SK-N-SH (cell line): ENCODE data around the gene RNF212B. TPM values are rescaled to one million over a fixed set of nuclear protein-coding genes. Genes with fewer than 3 reads are reported as not detected.
"Not testable (repeated sequence)": the region's sequence is repeated elsewhere in the genome, so short reads cannot be mapped to it uniquely, and the experiment has no call there.

ENCODE experiments used
- CTCF ChIA-PET: fragments of 300-600, 350-600 bp; formaldehyde crosslinking; extraction: SDS; loops from one replicate; lab custom pipeline; 2021; lab: Yijun Ruan, JAX
- POLR2A ChIA-PET: fragments of 350-600 bp; sonication (Branson Sonifier 250); formaldehyde crosslinking; extraction: SDS; loops from one replicate; lab custom pipeline; 2020; ENCODE audit warnings: antibody characterized with exemption, inconsistent platforms; lab: Yijun Ruan, JAX
- DNase-seq: peaks from one replicate; pipeline ENCODE4 v3.0.0; 2012
- H2AFZ ChIP-seq: fragments of 200-600 bp; sonication (generic); 2 replicates; pipeline ENCODE4 v1.8.1; 2016; ENCODE audit warnings: antibody characterized with exemption, mild to moderate bottlenecking, low read depth
- H3F3A ChIP-seq: fragments of 200-600 bp; sonication (generic); replicated peaks from 2 replicates; pipeline ENCODE3; 2016; ENCODE audit warnings: antibody characterized with exemption, mild to moderate bottlenecking; ENCODE audit not compliant: insufficient read depth
- H3K27ac ChIP-seq, 2 experiments: fragments of 200-500 bp in 1 of 2; fragments of 200-600 bp in 1 of 2; sonication (Bioruptor generic) in 1 of 2; sonication (generic), shearing (Covaris generic) in 1 of 2; 2 replicates each; pipeline versions ENCODE4 v1.5.1 to v1.6.1; 2014 to 2016; ENCODE audit warnings: low read depth in 2 of 2, inconsistent platforms in 1 of 2, low read length in 1 of 2, mild to moderate bottlenecking in 1 of 2, mixed read lengths in 1 of 2
- H3K27me3 ChIP-seq: fragments of 200-600 bp; sonication (generic), shearing (Covaris generic); 2 replicates; pipeline ENCODE4 v1.6.1; 2016; ENCODE audit warnings: mixed run types; ENCODE audit not compliant: insufficient read depth
- H3K36me3 ChIP-seq, 2 experiments: fragments of 200-500 bp in 1 of 2; fragments of 200-600 bp in 1 of 2; sonication (Bioruptor generic) in 1 of 2; sonication (generic) in 1 of 2; replicated peaks in 1 of 2; 2 replicates each; pipeline versions ENCODE3 to v1.5.1; 2014 to 2016; ENCODE audit warnings: low read length in 1 of 2, mild to moderate bottlenecking in 1 of 2; ENCODE audit not compliant: insufficient read depth in 2 of 2, control insufficient read depth in 1 of 2
- H3K4me1 ChIP-seq, 2 experiments: fragments of 200-500 bp in 1 of 2; fragments of 200-600 bp in 1 of 2; sonication (Bioruptor generic) in 1 of 2; sonication (generic), shearing (Covaris generic) in 1 of 2; 2 replicates each; pipeline versions ENCODE4 v1.5.1 to v1.6.1; 2014 to 2016; ENCODE audit warnings: low read depth in 1 of 2, low read length in 1 of 2, mixed run types in 1 of 2; ENCODE audit not compliant: insufficient read depth in 2 of 2, control insufficient read depth in 1 of 2
- H3K4me2 ChIP-seq: fragments of 200-600 bp; sonication (generic), shearing (Covaris generic); 2 replicates; pipeline ENCODE4 v1.6.1; 2017; ENCODE audit warnings: mixed run types
- H3K4me3 ChIP-seq, 2 experiments: fragments of 200-500 bp in 1 of 2; fragments of 200-600 bp in 1 of 2; sonication (Bioruptor generic) in 1 of 2; sonication (generic), shearing (Covaris generic) in 1 of 2; 2 replicates each; pipeline versions ENCODE4 v1.5.1 to v1.8.1; 2014 to 2016; ENCODE audit warnings: low read depth in 2 of 2, inconsistent platforms in 1 of 2, low read length in 1 of 2, mild to moderate bottlenecking in 1 of 2, mixed read lengths in 1 of 2, moderate library complexity in 1 of 2
- H3K79me2 ChIP-seq: fragments of 200-600 bp; sonication (generic); 2 replicates; pipeline ENCODE4 v1.8.1; 2017; ENCODE audit warnings: mild to moderate bottlenecking; ENCODE audit not compliant: insufficient read depth
- H3K9ac ChIP-seq: fragments of 200-600 bp; sonication (generic); 2 replicates; pipeline ENCODE4 v1.6.1; 2017; ENCODE audit warnings: mixed run types
- H3K9me2 ChIP-seq: fragments of 200-600 bp; sonication (generic); 2 replicates; pipeline ENCODE4 v1.6.1; 2017; ENCODE audit warnings: mixed run types
- H3K9me3 ChIP-seq: fragments of 200-600 bp; sonication (generic); 2 replicates; pipeline ENCODE4 v1.6.1; 2017; ENCODE audit warnings: mixed run types, mild to moderate bottlenecking, moderate library complexity
- H4K20me1 ChIP-seq: fragments of 200-600 bp; sonication (generic); 2 replicates; pipeline ENCODE4 v1.6.1; 2017; ENCODE audit warnings: mild to moderate bottlenecking, mixed run types; ENCODE audit not compliant: insufficient read depth
- FOSL2 ChIP-seq: IDR thresholded peaks from 2 replicates; pipeline ENCODE4 v1.4.0; 2012; ENCODE audit warnings: low read depth, mild to moderate bottlenecking, moderate library complexity, borderline replicate concordance
- GABPA ChIP-seq: IDR thresholded peaks from 2 replicates; pipeline ENCODE4 v1.4.0; 2012; ENCODE audit warnings: low read depth, mild to moderate bottlenecking
- MXI1 ChIP-seq: IDR thresholded peaks from 2 replicates; pipeline ENCODE4 v1.6.1; 2012; ENCODE audit warnings: mild to moderate bottlenecking, low read depth, low read length, improper control_type of control experiment
- NFIC ChIP-seq: IDR thresholded peaks from 2 replicates; pipeline ENCODE4 v1.4.0; 2012; ENCODE audit warnings: borderline replicate concordance
- NRF1 ChIP-seq: IDR thresholded peaks from 2 replicates; pipeline ENCODE4 v1.6.1; 2012; ENCODE audit warnings: low read depth, mild to moderate bottlenecking, low read length
- TEAD4 ChIP-seq: IDR thresholded peaks from 2 replicates; pipeline ENCODE4 v1.4.0; 2012; ENCODE audit warnings: mild to moderate bottlenecking, borderline replicate concordance; ENCODE audit not compliant: insufficient read depth
- WGBS: methylation state at CpG from one replicate; pipeline ENCODE4 v1.1.6; 2017; ENCODE audit warnings: low lambda C conversion rate; 5-methylcytosine and 5-hydroxymethylcytosine counted together
- polyA plus RNA-seq, 3 experiments: library from polyadenylated mRNA; depleted of rRNA; stranded (reverse); fragments of >200 nt; gene quantifications; 2 replicates each; pipeline ENCODE4 v1.2.3, GENCODE V29; 2012

The RNF212B gene
- polyA plus RNA-seq, 1 of the 3 experiments (the other 2 are of a cell fraction): not detected

DNA sequence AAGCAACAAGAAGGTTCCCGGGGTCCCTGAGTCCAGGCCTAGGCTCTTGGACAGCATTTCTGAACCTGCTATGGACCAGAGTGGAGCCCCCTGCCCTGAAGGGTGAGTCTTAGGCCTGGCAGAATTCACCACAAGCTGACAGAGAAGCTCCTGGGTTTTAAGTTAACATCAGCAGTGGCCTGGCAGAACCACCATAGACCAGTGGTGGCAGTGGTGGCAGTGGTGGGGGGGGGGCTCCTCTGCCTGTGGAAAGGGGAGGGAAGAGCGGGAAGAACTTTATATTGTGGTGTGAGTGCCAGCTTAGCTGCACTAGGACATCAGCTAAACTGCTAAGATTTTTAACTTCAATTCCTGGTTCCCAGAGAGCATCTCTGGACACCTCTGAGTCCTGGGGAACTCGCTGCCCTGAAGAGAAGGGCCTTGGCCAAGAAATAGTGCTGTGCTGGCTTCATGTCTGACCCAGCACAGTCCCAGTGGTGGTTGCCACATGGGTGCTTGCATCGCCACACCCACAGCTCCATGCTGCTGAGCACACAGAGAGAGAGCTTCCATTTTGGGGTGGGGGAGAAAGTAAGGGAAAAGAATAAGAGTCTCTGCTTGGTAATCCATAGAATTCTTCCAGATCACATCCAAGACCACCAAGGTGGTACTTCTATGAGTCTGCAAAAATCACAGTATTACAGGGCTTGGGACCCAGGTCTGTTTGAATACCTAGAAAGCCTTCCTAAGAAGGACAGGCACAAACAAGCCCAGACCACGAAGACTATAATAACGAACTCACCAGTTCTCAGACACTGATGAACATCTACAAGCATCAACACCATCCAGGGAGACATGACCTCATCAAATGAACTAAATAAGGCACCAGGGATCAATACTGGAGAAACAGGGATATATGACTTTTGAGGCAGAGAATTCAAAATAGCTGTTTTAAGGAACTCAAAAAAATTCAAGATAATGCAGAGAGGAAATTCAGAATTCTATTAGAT is 20.4 kb upstream of the RNF212B start:
- Histone ChIP-seq H3K9me2 (no peaks in the 10 kb centered on the region), H3K4me3 (no peak overlapping the region)
- WGBS: 17% methylated on average over 6 of the region's 6 CpGs
- TF ChIP-seq NRF1 (no peak), FOSL2 (no peak), MXI1 (no peak), GABPA (no peak)
- TF ChIP-seq, all 33 proteins: peak for 0
- Histone ChIP-seq H3K9ac (no peak overlapping the region), H3F3A (no peaks in the 10 kb centered on the region), H3K27ac (no peak overlapping the region), H3K4me1 (no peaks in the 10 kb centered on the region), H3K27me3 (peaks cover 53% of the 10 kb centered on the region), H2AFZ (no peak overlapping the region), H3K36me3 (no peaks in the 10 kb centered on the region), H3K79me2 (no peaks in the 10 kb centered on the region), H3K9me3 (peaks cover 6% of the 10 kb centered on the region; the same call in 1 of the 2 replicates), H3K4me2 (no peak overlapping the region), H4K20me1 (no peaks in the 10 kb centered on the region)
- ChIA-PET POLR2A (no interaction called here), CTCF (interaction anchor here (0.7 to 1.8 kb wide), 4 partner anchors 9 to 97 kb away, joined by 3 to 4 read pairs (median 4); no protein-coding TSS in a partner anchor)
- no peak for DNase-seq

- Histone ChIP-seq H3K9me3 (peaks cover 6% of the 10 kb centered on the region; the same call in 1 of the 2 replicates), H3K27me3 (peaks cover 56% of the 10 kb centered on the region), H4K20me1 (no peaks in the 10 kb centered on the region), H3K27ac (no peak overlapping the region), H3K79me2 (no peaks in the 10 kb centered on the region), H3F3A (no peaks in the 10 kb centered on the region), H2AFZ (no peak overlapping the region), H3K36me3 (no peaks in the 10 kb centered on the region), H3K9me2 (no peaks in the 10 kb centered on the region), H3K4me2 (no peak overlapping the region), H3K4me1 (no peaks in the 10 kb centered on the region), H3K4me3 (no peak overlapping the region), H3K9ac (no peak overlapping the region)
- no peak for DNase-seq
- 52% methylated on average over 3 of the region's 3 CpGs for WGBS
- POLR2A ChIA-PET: interaction anchor here (0.6 kb wide), 1 partner anchor 124 kb away, joined by 3 read pairs; the partner anchor contains the start of genes ACIN1 and C14orf119
- TF ChIP-seq FOSL2 (no peak), TEAD4 (no peak), NFIC (no peak)
- CTCF ChIA-PET: interaction anchor here (1.8 kb wide), 1 partner anchor 99 kb away, joined by 4 read pairs; no protein-coding TSS in a partner anchor
Measured at GRCh38 chr14:23219075-23219474, 18.7 kb upstream of the RNF212B start.

DNA sequence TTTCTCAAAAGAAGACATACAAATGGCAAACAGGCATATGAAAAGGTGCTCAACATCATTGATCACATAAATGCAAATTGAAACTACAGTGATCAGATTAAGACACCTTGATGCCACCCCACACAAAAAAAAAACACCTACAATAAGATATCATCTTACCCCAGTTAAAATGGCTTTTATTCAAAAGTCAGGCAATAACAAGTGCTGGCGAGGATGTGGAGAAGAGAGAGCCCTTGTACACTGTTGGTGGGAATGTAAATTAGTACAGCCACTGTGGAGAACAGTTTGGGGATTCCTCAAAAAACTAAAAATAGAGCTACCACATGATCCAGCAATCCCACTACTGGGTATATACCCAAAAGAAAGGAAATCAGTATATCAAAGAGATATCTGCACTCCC is 12.8 kb upstream of the RNF212B start:
- DNase-seq, H3K9me3 ChIP-seq, H3K79me2 ChIP-seq, H3K4me3 ChIP-seq, H3K9ac ChIP-seq, H3K27ac ChIP-seq, H3K9me2 ChIP-seq, H2AFZ ChIP-seq, H3K4me1 ChIP-seq, POLR2A ChIA-PET, H3K36me3 ChIP-seq, CTCF ChIA-PET, H4K20me1 ChIP-seq, H3F3A ChIP-seq, H3K4me2 ChIP-seq: not testable (repeated sequence)
- WGBS: 0% methylated on average over 1 of the region's 1 CpG
- peaks cover 34% of the 10 kb centered on the region for H3K27me3 ChIP-seq
